CD14-positive monocyte (primary cell): ENCODE data around the gene FMO5. TPM values are rescaled to one million over a fixed set of nuclear protein-coding genes. Genes with fewer than 3 reads are reported as not detected.

Source experiments
- DNase-seq, 3 donors: peaks; one replicate each; pipeline ENCODE4 v3.0.0-alpha.2; 2011 to 2022
- H2AFZ ChIP-seq: 2 replicates; pipeline ENCODE4 v1.6.0; 2012; ENCODE audit warnings: mild to moderate bottlenecking, low read depth, low read length, inconsistent platforms; ENCODE audit not compliant: insufficient read depth, poor library complexity, severe bottlenecking
- H3K27ac ChIP-seq, 2 donors: 1 replicate in 1 of 2; 2 replicates in 1 of 2; pipeline ENCODE4 v1.5.1; 2012 to 2013; ENCODE audit warnings: low read length in 2 of 2, control low read depth in 1 of 2, inconsistent platforms in 1 of 2, low read depth in 1 of 2, mild to moderate bottlenecking in 1 of 2
- H3K27me3 ChIP-seq, 2 donors: one replicate each; pipeline versions ENCODE4 v1.6.0 to v1.6.1; 2011 to 2013; ENCODE audit warnings: low read length in 2 of 2; ENCODE audit not compliant: control insufficient read depth in 2 of 2, insufficient read depth in 2 of 2
- H3K36me3 ChIP-seq, 2 donors: replicated peaks in 1 of 2; 1 replicate in 1 of 2; 2 replicates in 1 of 2; pipeline versions ENCODE4 v1.5.1 to v1.6.1; 2012 to 2013; ENCODE audit warnings: low read length in 2 of 2, control low read depth in 1 of 2, inconsistent platforms in 1 of 2, mild to moderate bottlenecking in 1 of 2; ENCODE audit not compliant: insufficient read depth in 2 of 2, control insufficient read depth in 1 of 2
- H3K4me1 ChIP-seq, 2 donors: 1 replicate in 1 of 2; 2 replicates in 1 of 2; pipeline versions ENCODE4 v1.5.1 to v1.6.1; 2012 to 2013; ENCODE audit warnings: low read length in 2 of 2, control low read depth in 1 of 2, inconsistent platforms in 1 of 2, mild to moderate bottlenecking in 1 of 2, moderate library complexity in 1 of 2; ENCODE audit not compliant: insufficient read depth in 2 of 2, control insufficient read depth in 1 of 2
- H3K4me2 ChIP-seq: replicated peaks from 2 replicates; pipeline ENCODE3; 2012; ENCODE audit warnings: low read length, moderate library complexity, mild to moderate bottlenecking; ENCODE audit not compliant: poor library complexity, severe bottlenecking; ENCODE audit errors: extremely low read depth
- H3K4me3 ChIP-seq, 3 experiments: fragments of 200-600 bp in 1 of 3; sonication (generic) in 1 of 3; replicated peaks in 1 of 3; 1 replicate in 2 of 3; 2 replicates in 1 of 3; pipeline ENCODE4 v1.5.1; 2011 to 2013; ENCODE audit warnings: low read length in 3 of 3, mild to moderate bottlenecking in 3 of 3, control low read depth in 2 of 3, low read depth in 2 of 3, inconsistent platforms in 1 of 3, moderate library complexity in 1 of 3
- H3K79me2 ChIP-seq: 2 replicates; pipeline ENCODE4 v1.6.0; 2012; ENCODE audit warnings: mild to moderate bottlenecking, control low read depth, inconsistent platforms, low read length, moderate library complexity; ENCODE audit not compliant: insufficient read depth
- H3K9ac ChIP-seq: 2 replicates; pipeline ENCODE4 v1.6.0; 2017; ENCODE audit warnings: low read length, mild to moderate bottlenecking; ENCODE audit not compliant: insufficient read depth, poor library complexity, severe bottlenecking
- H3K9me3 ChIP-seq, 2 donors: replicated peaks in 1 of 2; 1 replicate in 1 of 2; 2 replicates in 1 of 2; pipeline versions ENCODE4 v1.5.1 to v1.6.1; 2012 to 2013; ENCODE audit warnings: low read length in 2 of 2, control low read depth in 1 of 2; ENCODE audit not compliant: control insufficient read depth in 1 of 2, insufficient read depth in 1 of 2
- H4K20me1 ChIP-seq: 2 replicates; pipeline ENCODE4 v1.6.0; 2012; ENCODE audit warnings: mild to moderate bottlenecking, low read length, control low read depth, moderate library complexity; ENCODE audit not compliant: insufficient read depth
- H3K27ac Mint-ChIP-seq, 7 donors: one replicate each; pipeline ENCODE4 v1.8.0; 2020; ENCODE audit warnings: mild to moderate bottlenecking in 7 of 7, mixed read lengths in 7 of 7, moderate library complexity in 6 of 7, inconsistent platforms in 2 of 7
- H3K27me3 Mint-ChIP-seq, 3 donors: one replicate each; pipeline ENCODE4 v1.8.0; 2021 to 2022; ENCODE audit warnings: low read depth in 3 of 3, mild to moderate bottlenecking in 3 of 3, mixed read lengths in 3 of 3, moderate library complexity in 3 of 3, inconsistent platforms in 1 of 3
- H3K36me3 Mint-ChIP-seq, 2 donors: one replicate each; pipeline ENCODE4 v1.8.0; 2020; ENCODE audit warnings: mixed read lengths in 2 of 2, inconsistent platforms in 1 of 2, mild to moderate bottlenecking in 1 of 2
- H3K4me1 Mint-ChIP-seq: one replicate; pipeline ENCODE4 v1.8.0; 2020; ENCODE audit warnings: mild to moderate bottlenecking, mixed read lengths
- H3K4me3 Mint-ChIP-seq, 2 donors: one replicate each; pipeline ENCODE4 v1.8.0; 2020; ENCODE audit warnings: mild to moderate bottlenecking in 2 of 2, mixed read lengths in 2 of 2, moderate library complexity in 1 of 2
- H3K9me3 Mint-ChIP-seq, 7 donors: one replicate each; pipeline ENCODE4 v1.8.0; 2020 to 2022; ENCODE audit warnings: mixed read lengths in 7 of 7, mild to moderate bottlenecking in 6 of 7, moderate library complexity in 6 of 7, inconsistent platforms in 2 of 7
- whole genome bisulfite sequencing: methylation state at CpG from one replicate; pipeline ENCODE4 v1.1.5; 2013; ENCODE audit warnings: missing lambda C conversion rate; ENCODE audit not compliant: insufficient coverage; 5-methylcytosine and 5-hydroxymethylcytosine counted together
- intact Hi-C, 2 donors: fragments of 100-400 bp; cut with micrococcal nuclease; formaldehyde crosslinking; loops; one replicate each; pipeline versions ENCODE4 v1.15.0 to v1.15.1; 2023
- polyA plus RNA-seq, 3 donors: library from polyadenylated mRNA; depleted of rRNA in 1 of 3; unstranded in 2 of 3; stranded (reverse) in 1 of 3; fragments of 300-500 nt in 2 of 3; fragments of >200 nt in 1 of 3; fragmentation: Illumina TruSeq in 2 of 3; gene quantifications; 1 replicate in 2 of 3; 2 replicates in 1 of 3; pipeline ENCODE4 v1.2.3, GENCODE V29; 2012 to 2021
- TF ChIP-seq, protein P1 (sequence below): fragments of 200-600 bp; IDR thresholded peaks from one replicate; pipeline ENCODE4 v1.8.0; 2022; ENCODE audit warnings: antibody characterized with exemption, mild to moderate bottlenecking

FMO5 gene
- polyA plus RNA-seq, 3 donors, result 16.8 to 20.0 (median 18.0) TPM

DNA sequence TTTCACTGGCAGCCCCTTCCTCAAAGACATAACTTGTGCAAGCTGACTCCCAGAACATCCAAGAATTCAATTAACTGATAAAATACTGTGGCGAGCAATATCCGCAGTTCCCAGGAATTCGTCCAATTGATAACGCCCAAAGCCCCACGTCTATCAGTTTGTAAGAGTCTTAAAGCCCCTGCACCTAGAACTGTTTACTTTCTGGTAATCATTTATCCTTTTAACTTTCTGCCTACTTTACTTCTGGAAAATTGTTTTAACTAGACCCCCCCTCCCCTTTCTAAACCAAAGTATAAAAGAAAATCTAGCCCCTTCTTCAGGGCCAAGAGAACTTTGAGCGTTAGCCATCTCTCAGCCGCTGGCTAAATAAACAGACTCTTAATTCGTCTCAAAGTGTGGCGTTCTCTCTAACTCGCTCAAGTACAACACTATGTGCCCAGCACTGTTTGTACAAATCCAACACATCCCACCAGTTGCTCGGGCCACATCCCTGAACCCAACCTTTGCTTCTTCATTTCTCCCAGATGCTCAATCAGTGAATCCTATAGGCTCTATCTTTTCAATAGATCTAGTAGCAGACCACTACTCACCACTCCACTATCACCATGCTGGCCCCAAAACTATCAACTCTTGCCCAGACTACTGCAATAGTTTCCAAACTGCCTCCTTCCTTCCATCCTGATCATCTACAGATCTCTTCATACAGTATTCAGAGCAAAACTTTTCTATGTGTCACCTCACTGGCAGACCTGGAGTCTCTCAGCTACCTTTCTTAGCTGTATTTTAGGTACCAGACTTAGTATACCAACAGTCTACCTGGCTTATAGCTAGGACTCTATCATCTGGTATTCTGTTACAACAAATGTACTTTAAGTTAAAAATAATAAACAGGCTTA is 14.0 kb upstream of the FMO5 start:
- H3K79me2 ChIP-seq, result peaks cover 17% of the 10 kb centered on the region
- H3K4me1 Mint-ChIP-seq, result peaks cover 15% of the 10 kb centered on the region
- no peak overlapping the region for H3K9ac ChIP-seq
- H3K4me3 ChIP-seq, result no peak overlapping the region
- no peaks in the 10 kb centered on the region for H3K27me3 ChIP-seq
- H3K4me1 ChIP-seq, result peaks cover 14 to 18% of the 10 kb centered on the region in 2 donors
- peaks cover 0 to 17% (median 12%) of the 10 kb centered on the region in 7 donors for H3K9me3 Mint-ChIP-seq
- peaks cover 12 to 15% of the 10 kb centered on the region in 2 donors for H3K9me3 ChIP-seq
- no peak overlapping the region for H3K4me3 Mint-ChIP-seq
- H3K27me3 Mint-ChIP-seq, result peaks cover 0 to 4% (median 0%) of the 10 kb centered on the region in 3 donors
- intact Hi-C loops, result no loop called here
- H3K36me3 Mint-ChIP-seq, result no peaks in the 10 kb centered on the region
- TF ChIP-seq, protein P1, sequence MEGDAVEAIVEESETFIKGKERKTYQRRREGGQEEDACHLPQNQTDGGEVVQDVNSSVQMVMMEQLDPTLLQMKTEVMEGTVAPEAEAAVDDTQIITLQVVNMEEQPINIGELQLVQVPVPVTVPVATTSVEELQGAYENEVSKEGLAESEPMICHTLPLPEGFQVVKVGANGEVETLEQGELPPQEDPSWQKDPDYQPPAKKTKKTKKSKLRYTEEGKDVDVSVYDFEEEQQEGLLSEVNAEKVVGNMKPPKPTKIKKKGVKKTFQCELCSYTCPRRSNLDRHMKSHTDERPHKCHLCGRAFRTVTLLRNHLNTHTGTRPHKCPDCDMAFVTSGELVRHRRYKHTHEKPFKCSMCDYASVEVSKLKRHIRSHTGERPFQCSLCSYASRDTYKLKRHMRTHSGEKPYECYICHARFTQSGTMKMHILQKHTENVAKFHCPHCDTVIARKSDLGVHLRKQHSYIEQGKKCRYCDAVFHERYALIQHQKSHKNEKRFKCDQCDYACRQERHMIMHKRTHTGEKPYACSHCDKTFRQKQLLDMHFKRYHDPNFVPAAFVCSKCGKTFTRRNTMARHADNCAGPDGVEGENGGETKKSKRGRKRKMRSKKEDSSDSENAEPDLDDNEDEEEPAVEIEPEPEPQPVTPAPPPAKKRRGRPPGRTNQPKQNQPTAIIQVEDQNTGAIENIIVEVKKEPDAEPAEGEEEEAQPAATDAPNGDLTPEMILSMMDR, result no peak
- WGBS, result 98% methylated on average over 11 of the region's 11 CpGs
- H3K36me3 ChIP-seq, result no peaks in the 10 kb centered on the region
- no peak overlapping the region for H3K4me2 ChIP-seq
- DNase-seq, result no peak
- H3K27ac Mint-ChIP-seq, result no peak overlapping the region
- H2AFZ ChIP-seq, result no peak overlapping the region
- H3K27ac ChIP-seq, result no peak overlapping the region
- no peaks in the 10 kb centered on the region for H4K20me1 ChIP-seq

DNA sequence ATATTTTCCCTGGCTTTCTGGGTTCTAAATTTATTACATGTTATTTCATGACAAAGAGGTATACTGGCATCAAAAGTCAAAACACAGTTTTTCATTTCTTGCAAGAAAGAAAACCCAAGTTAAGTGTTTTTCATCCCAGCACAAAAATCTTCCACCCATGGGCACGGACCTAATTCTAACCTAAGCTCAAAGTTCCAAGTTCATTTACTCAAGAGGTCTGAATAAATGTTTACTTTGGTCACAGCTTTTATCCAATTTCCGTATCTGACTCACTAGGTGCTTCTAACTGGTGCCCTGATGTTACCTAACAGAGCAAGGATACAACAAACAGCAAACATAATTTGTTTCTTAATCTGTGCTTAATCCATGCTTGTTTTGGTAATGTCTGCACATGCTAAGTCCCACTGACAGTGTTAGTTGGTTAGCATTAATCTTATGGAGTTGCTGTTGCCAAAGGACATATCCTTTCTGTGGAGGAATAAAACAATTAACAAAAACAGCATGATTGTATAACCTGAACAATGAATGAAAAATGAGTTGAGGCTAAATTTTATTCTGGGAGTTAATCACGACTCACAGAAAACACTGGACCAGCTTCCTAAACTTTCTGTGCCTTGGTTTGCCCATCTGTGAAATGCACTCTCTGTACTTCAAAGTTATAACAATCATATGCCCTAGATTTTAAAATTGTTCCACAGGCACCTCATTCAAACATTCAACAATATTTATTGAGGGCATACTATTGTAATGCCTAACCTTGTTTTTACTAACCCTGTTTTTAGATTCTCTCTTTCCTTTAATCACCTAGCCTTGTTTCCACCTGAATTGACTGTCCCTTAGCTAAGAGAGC is 13.1 kb upstream of the FMO5 start:
- no peak overlapping the region for H3K4me2 ChIP-seq
- Mint-ChIP-seq H3K4me1 (peaks cover 6% of the 10 kb centered on the region), H3K36me3 (no peaks in the 10 kb centered on the region), H3K27ac (no peak overlapping the region), H3K9me3 (peaks cover 0 to 17% (median 12%) of the 10 kb centered on the region in 7 donors), H3K27me3 (peaks cover 0 to 4% (median 1%) of the 10 kb centered on the region in 3 donors), H3K4me3 (no peak overlapping the region)
- H3K9ac ChIP-seq, result no peak overlapping the region
- H3K9me3 ChIP-seq, result peaks cover 12 to 15% of the 10 kb centered on the region in 2 donors
- peaks cover 8% of the 10 kb centered on the region for H3K79me2 ChIP-seq
- H3K36me3 ChIP-seq, result no peaks in the 10 kb centered on the region
- H3K27ac ChIP-seq, result no peak overlapping the region
- TF ChIP-seq, protein P1, result no peak
- no peak overlapping the region for H2AFZ ChIP-seq
- H3K4me1 ChIP-seq, result peaks cover 6 to 9% of the 10 kb centered on the region in 2 donors
- no peaks in the 10 kb centered on the region for H3K27me3 ChIP-seq
- no peak overlapping the region for H3K4me3 ChIP-seq
- no peak for DNase-seq
- intact Hi-C loops, result no loop called here
- 93% methylated on average over 2 of the region's 3 CpGs for WGBS
- no peaks in the 10 kb centered on the region for H4K20me1 ChIP-seq
